ENCODE results near the gene MPZL1. TPM values are rescaled to one million over a fixed set of nuclear protein-coding genes. Genes with fewer than 3 reads are reported as not detected.

Gene MPZL1
- total RNA-seq, 1 experiment from 2014 or later, result 159 TPM

GRCh38 chr1:167690053-167690452 is 31.7 kb upstream of the MPZL1 start:
- in situ Hi-C loops (cut with HindIII; ENCODE audit: low pct_unique_long_range_greater_than_20kb, low sequenced_read_pairs), result no loop called here
- no peak for DNase-seq (ENCODE audit: low read depth)

GRCh38 chr1:167693425-167694045 is 28.2 kb upstream of the MPZL1 start:
- DNase-seq (ENCODE audit: low read depth), result no peak
- in situ Hi-C loops (cut with HindIII; ENCODE audit: low pct_unique_long_range_greater_than_20kb, low sequenced_read_pairs), result no loop called here

- DNase-seq (ENCODE audit: low read depth), result no peak
- in situ Hi-C loops (cut with HindIII; ENCODE audit: low pct_unique_long_range_greater_than_20kb, low sequenced_read_pairs), result no loop called here
Measured at GRCh38 chr1:167694691-167695090, 27.1 kb upstream of the MPZL1 start.

GRCh38 chr1:167695147-167695546 is 26.6 kb upstream of the MPZL1 start:
- no peak for DNase-seq (ENCODE audit: low read depth)
- in situ Hi-C loops (cut with HindIII; ENCODE audit: low pct_unique_long_range_greater_than_20kb, low sequenced_read_pairs), result no loop called here

- DNase-seq (ENCODE audit: low read depth), result no peak
- in situ Hi-C loops (cut with HindIII; ENCODE audit: low pct_unique_long_range_greater_than_20kb, low sequenced_read_pairs), result no loop called here
Measured at GRCh38 chr1:167695756-167696561, 25.8 kb upstream of the MPZL1 start.

- no peak for DNase-seq (ENCODE audit: low read depth)
- in situ Hi-C loops (cut with HindIII; ENCODE audit: low pct_unique_long_range_greater_than_20kb, low sequenced_read_pairs), result no loop called here
Measured at GRCh38 chr1:167697667-167698141, 24.1 kb upstream of the MPZL1 start.

GRCh38 chr1:167698313-167698712 is 23.5 kb upstream of the MPZL1 start:
- in situ Hi-C loops (cut with HindIII; ENCODE audit: low pct_unique_long_range_greater_than_20kb, low sequenced_read_pairs), result no loop called here
- no peak for DNase-seq (ENCODE audit: low read depth)

GRCh38 chr1:167701510-167701909 is 20.3 kb upstream of the MPZL1 start:
- in situ Hi-C loops (cut with HindIII; ENCODE audit: low pct_unique_long_range_greater_than_20kb, low sequenced_read_pairs), result no loop called here
- DNase-seq (ENCODE audit: low read depth), result no peak

- DNase-seq (ENCODE audit: low read depth), result no peak
Measured at GRCh38 chr1:167703557-167703956, 18.2 kb upstream of the MPZL1 start.

GRCh38 chr1:167704715-167705114 is 17.1 kb upstream of the MPZL1 start:
- no peak for DNase-seq (ENCODE audit: low read depth)
- in situ Hi-C loops (cut with HindIII; ENCODE audit: low pct_unique_long_range_greater_than_20kb, low sequenced_read_pairs), result no loop called here

More at GRCh38 chr1:167703557-167703956, 18.2 kb upstream of the MPZL1 start:
- in situ Hi-C loops (cut with HindIII; ENCODE audit: low pct_unique_long_range_greater_than_20kb, low sequenced_read_pairs), result no loop called here

GRCh38 chr1:167705250-167705649 is 16.5 kb upstream of the MPZL1 start:
- DNase-seq (ENCODE audit: low read depth), result no peak
- in situ Hi-C loops (cut with HindIII; ENCODE audit: low pct_unique_long_range_greater_than_20kb, low sequenced_read_pairs), result no loop called here

GRCh38 chr1:167706363-167706762 is 15.4 kb upstream of the MPZL1 start:
- in situ Hi-C loops (cut with HindIII; ENCODE audit: low pct_unique_long_range_greater_than_20kb, low sequenced_read_pairs), result no loop called here
- DNase-seq (ENCODE audit: low read depth), result no peak

GRCh38 chr1:167706931-167707877 is 14.6 kb upstream of the MPZL1 start:
- in situ Hi-C loops (cut with HindIII; ENCODE audit: low pct_unique_long_range_greater_than_20kb, low sequenced_read_pairs), result no loop called here
- DNase-seq (ENCODE audit: low read depth), result no peak

- in situ Hi-C loops (cut with HindIII; ENCODE audit: low pct_unique_long_range_greater_than_20kb, low sequenced_read_pairs), result no loop called here
- DNase-seq (ENCODE audit: low read depth), result no peak
Measured at GRCh38 chr1:167707942-167708341, 13.8 kb upstream of the MPZL1 start.

GRCh38 chr1:167708940-167709389 is 12.8 kb upstream of the MPZL1 start:
- no peak for DNase-seq (ENCODE audit: low read depth)
- in situ Hi-C loops (cut with HindIII; ENCODE audit: low pct_unique_long_range_greater_than_20kb, low sequenced_read_pairs), result no loop called here

- in situ Hi-C loops (cut with HindIII; ENCODE audit: low pct_unique_long_range_greater_than_20kb, low sequenced_read_pairs), result no loop called here
- no peak for DNase-seq (ENCODE audit: low read depth)
Measured at GRCh38 chr1:167710836-167711235, 10.9 kb upstream of the MPZL1 start.

- in situ Hi-C loops (cut with HindIII; ENCODE audit: low pct_unique_long_range_greater_than_20kb, low sequenced_read_pairs), result no loop called here
- no peak for DNase-seq (ENCODE audit: low read depth)
Measured at GRCh38 chr1:167711797-167712196, 10.0 kb upstream of the MPZL1 start.

- in situ Hi-C loops (cut with HindIII; ENCODE audit: low pct_unique_long_range_greater_than_20kb, low sequenced_read_pairs), result no loop called here
Measured at GRCh38 chr1:167713330-167714081, 8.3 kb upstream of the MPZL1 start.

More at GRCh38 chr1:167713330-167714081, 8.3 kb upstream of the MPZL1 start:
- no peak for DNase-seq (ENCODE audit: low read depth)
